Measurements from ENCODE around the gene SLC2A1. TPM values are rescaled to one million over a fixed set of nuclear protein-coding genes. Genes with fewer than 3 reads are reported as not detected.

Gene SLC2A1
- total and polyA plus RNA-seq, 9 of the 15 experiments (the other 6 are each of a cell fraction or from before 2014, with no cell fraction given) = 12.6 to 153 (median 48.0) TPM

- TF ChIP-seq RERE (CRISPR knock-in tag; IDR thresholded peaks at IDR 0.05; ENCODE audit: borderline replicate concordance) (no peak), ZBTB43 (CRISPR knock-in tag; IDR thresholded peaks at IDR 0.05) (no peak), XRCC3 (IDR thresholded peaks at IDR 0.05) (no peak), NCOA6 (IDR thresholded peaks at IDR 0.05) (no peak), NFE2 (IDR thresholded peaks at IDR 0.05; ENCODE audit: low read depth) (no peak), ELK1 (CRISPR knock-in tag; IDR thresholded peaks at IDR 0.05) (no peak), MXD1 (CRISPR knock-in tag; IDR thresholded peaks at IDR 0.05; ENCODE audit: borderline replicate concordance, poor library complexity, severe bottlenecking) (no peak), ETS2 (tag; IDR thresholded peaks at IDR 0.05; ENCODE audit: borderline replicate concordance, poor library complexity, severe bottlenecking) (no peak), POU5F1 (IDR thresholded peaks at IDR 0.05; ENCODE audit: borderline replicate concordance, low read depth, low read length, partially characterized antibody) (no peak), USF2 (CRISPR knock-in tag; IDR thresholded peaks at IDR 0.05) (no peak), SREBF2 (CRISPR knock-in tag; IDR thresholded peaks at IDR 0.05) (no peak; the same call in 1 of the 2 replicates), HMGXB4 (CRISPR knock-in tag; IDR thresholded peaks at IDR 0.05) (no peak), HCFC1 (IDR thresholded peaks at IDR 0.05; ENCODE audit: low read depth, low read length) (no peak), ZFX (CRISPR knock-in tag; IDR thresholded peaks at IDR 0.05) (no peak; the same call in none of the 2 replicates)
These were observed 33.6 kb downstream of the SLC2A1 start (continued) for GRCh38 chr1:42924851-42925760.
